AG04449 (cell line): ENCODE data around the gene MAP6D1.

ENCODE experiments used
- CTCF ChIA-PET: fragments of 350-600 bp; formaldehyde crosslinking; extraction: SDS; loops from one replicate; lab custom pipeline; 2021; ENCODE audit warnings: antibody characterized with exemption; lab: Yijun Ruan, JAX
- POLR2A ChIA-PET: fragments of 400-600, 350-600 bp; formaldehyde crosslinking; extraction: SDS; loops from one replicate; lab custom pipeline; 2020; ENCODE audit warnings: antibody characterized with exemption, inconsistent platforms; lab: Yijun Ruan, JAX
- DNase-seq: peaks from one replicate; pipeline ENCODE4 v3.0.0-alpha.2; 2010; ENCODE audit warnings: low read depth, low spot score
- H3K4me3 ChIP-seq: 2 replicates; pipeline ENCODE4 v1.5.1; 2011; ENCODE audit warnings: low read depth, mild to moderate bottlenecking, control low read depth, low read length
- CTCF ChIP-seq: IDR thresholded peaks from one replicate; pipeline ENCODE4 v1.5.1; 2011; ENCODE audit warnings: mild to moderate bottlenecking, moderate library complexity, low read length, control low read depth, inconsistent platforms; ENCODE audit not compliant: insufficient read depth; ENCODE audit errors: missing control alignments

MAP6D1 gene

DNA sequence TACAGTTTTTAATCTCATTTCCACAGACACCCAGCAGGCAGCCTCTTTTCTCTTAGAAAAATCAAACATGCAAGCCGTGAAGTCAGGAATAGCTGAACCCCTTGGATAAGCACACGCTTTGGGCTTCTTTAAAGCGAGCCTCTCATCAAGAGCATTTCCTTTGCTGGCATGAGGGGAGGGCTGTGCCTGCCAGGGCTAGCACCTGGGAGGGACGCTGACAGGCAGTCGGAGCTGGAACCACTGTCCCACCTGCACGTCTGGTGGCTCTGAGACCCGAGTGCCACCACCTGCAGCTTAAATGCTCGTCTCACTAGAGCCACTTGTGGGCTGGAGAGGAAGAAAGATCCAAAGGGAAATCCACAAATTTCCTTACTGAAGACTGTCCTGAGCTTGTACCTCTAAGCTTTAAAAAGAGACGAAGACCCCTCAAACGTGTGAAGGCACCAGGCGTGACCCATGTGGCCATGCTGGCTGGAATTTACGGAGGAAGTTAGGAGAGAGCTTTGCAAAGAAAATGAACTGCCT, 9.4 kb downstream of the MAP6D1 start:
- TF ChIP-seq CTCF = no peak
- no peak for DNase-seq
- ChIA-PET CTCF (interaction anchor here (1.2 to 2.4 kb wide), 3 partner anchors 9 to 68 kb away, joined by 3 to 6 read pairs (median 5); partner anchors contain the start of genes MAP6D1 and PARL), POLR2A (interaction anchor here (0.7 kb wide), 1 partner anchor 630 kb away, joined by 4 read pairs; no protein-coding TSS in a partner anchor)
- H3K4me3 ChIP-seq = no peak overlapping the region

DNA sequence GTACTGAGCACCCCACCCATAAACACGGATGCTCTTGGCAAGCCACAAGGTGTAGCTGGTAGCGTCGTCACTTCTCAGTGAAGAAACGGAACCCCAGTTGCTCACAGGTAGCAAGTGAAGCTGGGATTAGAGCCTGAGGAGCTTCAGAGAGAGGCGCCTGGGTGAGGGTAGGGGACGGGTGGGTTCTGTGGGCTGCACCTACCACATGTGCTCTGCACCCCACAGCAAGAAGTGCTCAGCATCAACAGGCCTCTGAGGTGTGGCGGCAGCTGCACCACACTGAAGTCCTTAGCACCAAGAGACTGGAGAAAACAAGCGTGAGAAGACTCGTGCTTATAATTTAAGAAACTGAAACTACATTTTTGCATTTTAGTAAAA, 9.8 kb downstream of the MAP6D1 start:
- no peak for TF ChIP-seq CTCF
- CTCF ChIA-PET = interaction anchor here (1.2 to 2.4 kb wide), 3 partner anchors 10 to 69 kb away, joined by 3 to 6 read pairs (median 5); partner anchors contain the start of genes MAP6D1 and PARL
- H3K4me3 ChIP-seq = no peak overlapping the region
- POLR2A ChIA-PET = interaction anchor here (0.7 kb wide), 1 partner anchor 631 kb away, joined by 4 read pairs; no protein-coding TSS in a partner anchor
- no peak for DNase-seq

DNA sequence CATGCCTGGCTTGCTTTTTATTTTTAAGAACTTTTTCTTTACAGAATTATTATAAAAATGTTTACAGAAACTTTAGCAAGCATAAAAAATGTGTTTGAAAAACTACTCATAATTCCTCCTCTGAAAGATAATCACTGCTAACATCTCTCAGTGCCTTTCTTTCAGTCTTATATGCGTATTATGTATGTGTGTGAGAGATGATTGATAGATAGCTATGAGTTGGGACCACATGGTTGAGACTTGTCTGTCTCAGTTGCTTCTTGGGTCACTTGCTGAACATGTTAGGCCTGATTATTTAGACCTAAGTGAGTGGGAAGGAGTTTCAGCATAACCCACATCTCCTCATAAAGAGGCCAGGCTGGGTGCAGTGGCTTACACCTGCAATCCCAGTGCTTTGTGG, 11.1 kb downstream of the MAP6D1 start:
- DNase-seq = no peak
- no peak overlapping the region for H3K4me3 ChIP-seq
- ChIA-PET POLR2A (no interaction called here), CTCF (interaction anchor here (0.8 kb wide), 1 partner anchor 13 kb away, joined by 4 read pairs; no protein-coding TSS in a partner anchor)
- no peak for TF ChIP-seq CTCF

DNA sequence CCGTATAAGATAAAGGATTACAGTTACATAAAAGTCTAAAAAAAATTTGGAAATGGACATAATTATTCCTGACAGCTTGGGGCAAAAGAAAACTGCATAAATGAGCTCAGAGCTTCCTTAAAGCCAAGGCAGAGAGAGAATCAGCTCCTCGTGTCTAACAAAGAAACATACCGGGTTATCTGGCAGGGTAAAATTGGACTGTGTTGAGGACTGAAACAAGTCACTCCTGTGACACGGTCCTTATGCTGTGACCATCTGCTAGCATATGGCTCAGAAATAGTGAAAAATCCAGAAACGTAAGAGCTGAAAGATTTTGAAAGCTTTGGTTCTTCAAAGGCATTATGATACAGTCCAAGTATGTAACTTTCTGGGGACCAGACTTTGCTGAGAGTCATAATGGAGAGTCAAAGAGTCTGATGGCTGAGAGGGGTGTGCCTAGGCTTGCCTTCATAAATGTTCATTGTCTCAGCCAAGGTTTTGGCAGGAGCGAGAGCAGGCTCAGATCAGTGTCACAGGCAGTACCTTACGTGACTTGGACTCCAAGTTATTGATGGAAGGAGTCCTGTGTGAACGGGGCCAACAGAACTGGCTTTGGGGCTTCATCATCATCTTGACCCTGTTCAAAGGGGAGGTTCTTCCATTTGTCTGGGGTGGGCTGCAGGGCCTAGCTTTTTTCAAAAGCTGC, 12.5 kb downstream of the MAP6D1 start:
- DNase-seq = no peak
- ChIA-PET CTCF (interaction anchor here (1.6 kb wide), 1 partner anchor 10 kb away, joined by 6 read pairs; no protein-coding TSS in a partner anchor), POLR2A (no interaction called here)
- no peak for TF ChIP-seq CTCF
- no peak overlapping the region for H3K4me3 ChIP-seq

DNA sequence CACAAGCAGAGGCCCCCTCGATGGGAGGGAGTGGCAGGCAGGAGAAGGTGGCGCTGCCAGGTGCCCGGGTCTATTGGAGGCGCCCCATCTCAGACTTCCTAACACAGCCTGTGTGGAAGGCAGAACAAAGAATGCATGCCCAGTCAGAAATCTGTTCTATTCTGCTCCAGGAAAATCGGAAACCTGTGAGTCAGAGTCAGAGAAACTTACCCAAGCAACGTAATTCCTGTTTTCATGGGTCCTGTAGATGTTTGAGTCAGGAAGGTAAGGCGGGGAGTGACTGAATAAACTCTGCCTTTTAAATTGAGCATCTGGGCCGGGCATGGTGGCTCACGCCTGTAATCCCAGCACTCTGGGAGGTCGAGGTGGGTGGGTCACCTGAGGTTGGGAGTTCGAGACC, 13.7 kb downstream of the MAP6D1 start:
- H3K4me3 ChIP-seq = no peak overlapping the region
- no peak for DNase-seq
- CTCF ChIA-PET = no interaction called here
- no peak for TF ChIP-seq CTCF
- POLR2A ChIA-PET = no interaction called here
